ENCODE results near the gene ISL2.

DNA sequence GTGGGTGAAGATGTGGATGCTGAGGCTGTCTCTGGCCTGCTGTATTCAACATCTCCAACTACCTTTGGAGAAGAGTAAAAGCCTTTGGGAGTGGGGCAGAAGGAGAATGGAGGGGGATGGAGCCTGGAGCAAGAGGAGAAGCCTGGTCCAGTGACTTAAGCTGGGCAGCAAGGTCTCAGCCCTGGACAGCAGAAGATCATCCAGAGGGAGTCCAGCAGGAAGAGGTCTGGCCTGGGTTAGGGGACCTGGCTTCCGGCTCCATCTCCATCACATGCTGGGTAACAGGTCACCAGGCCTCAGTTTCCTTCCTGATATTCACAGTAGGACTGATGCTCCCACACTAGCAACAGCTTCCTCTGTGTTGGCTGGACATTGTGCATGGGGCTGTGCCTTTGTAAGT is 3.8 kb upstream of the ISL2 start:
- no peak for TF ChIP-seq EP300 (IDR thresholded peaks at IDR 0.05; ENCODE audit: low read depth)
- TF ChIP-seq, protein P1, sequence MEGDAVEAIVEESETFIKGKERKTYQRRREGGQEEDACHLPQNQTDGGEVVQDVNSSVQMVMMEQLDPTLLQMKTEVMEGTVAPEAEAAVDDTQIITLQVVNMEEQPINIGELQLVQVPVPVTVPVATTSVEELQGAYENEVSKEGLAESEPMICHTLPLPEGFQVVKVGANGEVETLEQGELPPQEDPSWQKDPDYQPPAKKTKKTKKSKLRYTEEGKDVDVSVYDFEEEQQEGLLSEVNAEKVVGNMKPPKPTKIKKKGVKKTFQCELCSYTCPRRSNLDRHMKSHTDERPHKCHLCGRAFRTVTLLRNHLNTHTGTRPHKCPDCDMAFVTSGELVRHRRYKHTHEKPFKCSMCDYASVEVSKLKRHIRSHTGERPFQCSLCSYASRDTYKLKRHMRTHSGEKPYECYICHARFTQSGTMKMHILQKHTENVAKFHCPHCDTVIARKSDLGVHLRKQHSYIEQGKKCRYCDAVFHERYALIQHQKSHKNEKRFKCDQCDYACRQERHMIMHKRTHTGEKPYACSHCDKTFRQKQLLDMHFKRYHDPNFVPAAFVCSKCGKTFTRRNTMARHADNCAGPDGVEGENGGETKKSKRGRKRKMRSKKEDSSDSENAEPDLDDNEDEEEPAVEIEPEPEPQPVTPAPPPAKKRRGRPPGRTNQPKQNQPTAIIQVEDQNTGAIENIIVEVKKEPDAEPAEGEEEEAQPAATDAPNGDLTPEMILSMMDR (IDR thresholded peaks at IDR 0.05), result no peak
